Epithelial cell of esophagus (primary cell): Measurements from ENCODE around the gene COA3.

ENCODE experiments used
- DNase-seq: peaks from one replicate; pipeline ENCODE4 v3.0.0; 2010; ENCODE audit warnings: low read depth
- H3K4me3 ChIP-seq: 2 replicates; pipeline ENCODE4 v1.5.1; 2011; ENCODE audit warnings: mild to moderate bottlenecking, low read length, control low read depth
- TF ChIP-seq, protein P1 (sequence below): IDR thresholded peaks from 2 replicates; pipeline ENCODE4 v1.5.1; 2011; ENCODE audit warnings: low read depth, mild to moderate bottlenecking, low read length, control low read depth, inconsistent platforms; ENCODE audit not compliant: insufficient read depth; ENCODE audit errors: missing control alignments

COA3 gene

GRCh38 chr17:42760652-42761581 lies 37.6 kb downstream of the COA3 start, which contains the start of gene RAMP2:
RAMP2 (plus strand) TSS chr17:42761227; CDS start chr17:42761262, 35 bp downstream.
- TF ChIP-seq, protein P1, sequence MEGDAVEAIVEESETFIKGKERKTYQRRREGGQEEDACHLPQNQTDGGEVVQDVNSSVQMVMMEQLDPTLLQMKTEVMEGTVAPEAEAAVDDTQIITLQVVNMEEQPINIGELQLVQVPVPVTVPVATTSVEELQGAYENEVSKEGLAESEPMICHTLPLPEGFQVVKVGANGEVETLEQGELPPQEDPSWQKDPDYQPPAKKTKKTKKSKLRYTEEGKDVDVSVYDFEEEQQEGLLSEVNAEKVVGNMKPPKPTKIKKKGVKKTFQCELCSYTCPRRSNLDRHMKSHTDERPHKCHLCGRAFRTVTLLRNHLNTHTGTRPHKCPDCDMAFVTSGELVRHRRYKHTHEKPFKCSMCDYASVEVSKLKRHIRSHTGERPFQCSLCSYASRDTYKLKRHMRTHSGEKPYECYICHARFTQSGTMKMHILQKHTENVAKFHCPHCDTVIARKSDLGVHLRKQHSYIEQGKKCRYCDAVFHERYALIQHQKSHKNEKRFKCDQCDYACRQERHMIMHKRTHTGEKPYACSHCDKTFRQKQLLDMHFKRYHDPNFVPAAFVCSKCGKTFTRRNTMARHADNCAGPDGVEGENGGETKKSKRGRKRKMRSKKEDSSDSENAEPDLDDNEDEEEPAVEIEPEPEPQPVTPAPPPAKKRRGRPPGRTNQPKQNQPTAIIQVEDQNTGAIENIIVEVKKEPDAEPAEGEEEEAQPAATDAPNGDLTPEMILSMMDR = no peak
- DNase-seq = peak; percentile 28
- peak within 1 kb of the TSS; percentile 25 for H3K4me3 ChIP-seq

DNA sequence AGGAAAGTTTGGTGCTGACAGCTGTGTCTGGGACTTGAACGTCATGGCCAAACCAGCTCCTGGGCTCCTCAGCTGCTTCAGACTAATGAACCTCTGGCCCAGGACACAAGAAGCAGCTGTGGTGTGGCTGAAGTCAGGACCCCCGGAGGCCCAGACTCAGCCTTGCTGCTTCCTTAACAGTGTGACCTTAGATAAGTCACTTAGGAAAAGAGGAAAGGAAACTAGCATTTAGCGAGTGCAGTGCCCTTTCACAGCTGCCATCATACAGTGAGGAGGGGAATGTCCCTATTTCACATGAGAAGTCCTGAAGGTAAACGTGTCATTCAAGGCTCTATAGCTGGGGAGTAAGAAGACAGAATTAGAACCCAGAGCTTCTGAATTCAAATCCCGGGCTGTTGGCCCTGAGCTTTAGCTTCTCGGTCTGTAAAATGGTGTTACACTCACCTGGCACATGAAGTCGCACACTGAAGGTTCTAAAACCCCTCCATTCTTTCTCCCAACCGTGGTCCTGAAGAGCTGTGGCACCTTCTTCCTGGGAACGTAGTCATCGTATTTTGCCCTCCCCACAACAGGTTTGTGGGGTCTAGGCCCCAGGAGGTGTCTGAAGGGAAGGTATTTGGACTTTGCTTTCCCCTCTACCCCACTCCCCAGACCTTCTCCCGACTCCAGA lies 38.4 kb downstream of the COA3 start:
- H3K4me3 ChIP-seq = no peak overlapping the region
- TF ChIP-seq, protein P1 = no peak
- no peak for DNase-seq

DNA sequence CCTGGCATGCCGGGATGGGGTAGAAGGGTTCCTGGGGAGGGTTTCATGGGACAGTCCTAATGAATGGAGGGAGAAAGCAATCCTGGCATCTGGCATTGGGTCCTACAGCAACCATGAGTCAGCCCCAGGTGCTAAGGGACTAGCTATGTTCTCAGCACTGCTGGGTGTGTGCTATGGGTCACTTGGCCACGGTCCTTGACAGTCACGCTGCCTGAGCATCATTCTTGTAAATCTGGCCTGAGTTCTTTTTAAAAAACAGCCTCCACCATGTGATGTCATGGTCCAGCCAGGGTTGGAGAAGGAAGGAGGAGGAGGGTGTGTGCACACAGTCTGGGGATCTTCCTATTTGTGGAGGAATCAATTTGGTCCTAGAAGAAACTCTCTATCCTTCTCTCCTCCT lies 43.7 kb downstream of the COA3 start:
- H3K4me3 ChIP-seq = no peak overlapping the region
- DNase-seq = peak; percentile 56
- TF ChIP-seq, protein P1 = no peak

DNA sequence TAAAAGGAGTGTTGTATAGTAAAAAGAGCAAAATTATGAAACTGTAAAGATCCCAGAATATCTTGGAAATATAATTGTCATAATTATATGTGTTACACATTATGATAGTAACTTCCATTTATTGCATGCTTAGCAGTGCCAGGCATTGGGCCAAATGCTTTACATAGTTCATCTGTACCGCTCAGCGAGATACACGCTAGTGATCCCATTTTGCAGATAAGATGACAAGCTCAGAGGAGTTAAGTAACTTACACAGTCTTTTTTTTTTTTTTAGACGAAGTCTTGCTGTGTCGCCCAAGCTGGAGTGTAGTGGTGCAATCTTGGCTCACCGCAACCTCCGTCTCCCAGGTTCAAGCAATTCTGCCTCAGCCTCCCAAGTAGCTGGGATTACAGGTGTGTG lies 46.9 kb downstream of the COA3 start:
- H3K4me3 ChIP-seq = no peak overlapping the region
- TF ChIP-seq, protein P1 = no peak
- DNase-seq = no peak

DNA sequence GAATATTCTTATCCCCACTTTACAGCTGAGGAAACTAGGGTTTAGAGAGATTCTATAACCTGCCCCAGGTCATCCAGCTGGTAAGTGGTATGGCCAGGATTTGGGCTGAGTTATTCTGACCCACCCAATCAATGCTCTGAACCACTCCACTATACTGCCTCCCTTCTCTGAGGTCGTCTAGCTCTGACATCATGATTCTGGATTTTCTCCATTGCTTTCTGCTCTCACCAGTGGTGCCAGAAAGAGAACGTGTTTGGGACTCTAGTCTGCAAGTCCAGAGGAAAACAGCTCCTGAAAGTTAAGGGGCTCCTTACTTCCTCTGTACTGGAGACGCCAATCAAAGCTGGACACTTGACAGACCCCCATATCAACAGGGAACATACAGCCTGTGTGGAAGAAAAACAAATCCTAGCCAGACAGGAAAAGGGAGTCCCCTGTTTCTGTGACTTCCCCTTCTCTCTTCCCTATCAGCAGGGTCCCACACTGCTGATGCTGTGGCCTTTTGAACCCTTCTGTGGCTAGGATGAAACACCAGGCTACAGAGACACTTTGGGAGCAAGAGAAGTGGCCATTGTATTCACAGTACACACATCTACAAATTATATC lies 47.7 kb downstream of the COA3 start:
- TF ChIP-seq, protein P1 = no peak
- no peak for DNase-seq

DNA sequence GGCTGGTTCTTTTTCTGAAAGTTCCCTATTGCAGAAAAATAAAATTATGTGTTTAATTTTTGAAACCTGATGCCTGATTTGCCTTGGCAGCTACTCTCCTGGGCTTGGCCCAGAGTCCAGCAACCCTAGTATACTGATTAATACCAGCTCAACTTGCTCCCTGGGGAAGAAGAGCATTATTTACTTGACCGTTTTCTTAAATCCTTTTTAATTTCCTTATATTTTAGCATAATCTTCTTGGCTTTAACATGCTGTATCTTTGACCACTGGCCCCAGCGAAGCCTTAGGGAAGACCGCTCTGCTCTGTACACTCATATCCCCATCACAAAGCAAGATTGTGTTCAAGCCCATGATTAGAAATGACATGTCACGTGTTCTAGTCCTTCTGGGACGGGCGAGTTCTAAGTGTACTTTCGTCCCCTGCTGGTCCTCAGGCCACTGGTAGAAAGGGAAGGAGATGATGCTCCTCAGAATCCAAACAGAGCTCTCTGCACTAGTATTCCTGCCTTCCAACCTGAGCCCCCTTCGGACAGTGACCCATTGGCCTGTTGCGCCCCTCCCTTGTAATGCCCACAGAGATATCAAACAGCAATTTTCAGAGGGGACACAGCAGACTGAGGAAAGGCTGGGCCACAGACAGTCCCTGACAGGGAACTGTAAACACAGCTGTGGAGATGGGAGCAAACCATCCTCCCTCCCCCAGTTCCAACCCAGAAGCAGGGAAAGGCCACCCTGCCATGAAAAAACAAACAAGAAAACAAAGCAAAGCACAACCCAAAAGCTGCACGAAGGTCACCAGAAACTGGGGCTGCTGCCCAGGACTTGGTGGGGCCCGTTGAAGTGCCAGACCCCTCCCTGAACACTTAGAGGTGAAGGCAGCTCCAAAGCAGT lies 49.4 kb downstream of the COA3 start:
- TF ChIP-seq, protein P1 = no peak
- H3K4me3 ChIP-seq = no peak overlapping the region
- no peak for DNase-seq

More for the DNA sequence above, 47.7 kb downstream of the COA3 start:
- no peak overlapping the region for H3K4me3 ChIP-seq
